NCI-H2107 treated with DMSO at 0.1 percent for 48 hours (cell line): ENCODE data around the gene NELFB.

Experiments
- DNase-seq: peaks from one replicate; lab custom pipeline; 2025; ENCODE audit not compliant: unreplicated experiment; lab: John Stamatoyannopoulos, UW

NELFB gene

DNA sequence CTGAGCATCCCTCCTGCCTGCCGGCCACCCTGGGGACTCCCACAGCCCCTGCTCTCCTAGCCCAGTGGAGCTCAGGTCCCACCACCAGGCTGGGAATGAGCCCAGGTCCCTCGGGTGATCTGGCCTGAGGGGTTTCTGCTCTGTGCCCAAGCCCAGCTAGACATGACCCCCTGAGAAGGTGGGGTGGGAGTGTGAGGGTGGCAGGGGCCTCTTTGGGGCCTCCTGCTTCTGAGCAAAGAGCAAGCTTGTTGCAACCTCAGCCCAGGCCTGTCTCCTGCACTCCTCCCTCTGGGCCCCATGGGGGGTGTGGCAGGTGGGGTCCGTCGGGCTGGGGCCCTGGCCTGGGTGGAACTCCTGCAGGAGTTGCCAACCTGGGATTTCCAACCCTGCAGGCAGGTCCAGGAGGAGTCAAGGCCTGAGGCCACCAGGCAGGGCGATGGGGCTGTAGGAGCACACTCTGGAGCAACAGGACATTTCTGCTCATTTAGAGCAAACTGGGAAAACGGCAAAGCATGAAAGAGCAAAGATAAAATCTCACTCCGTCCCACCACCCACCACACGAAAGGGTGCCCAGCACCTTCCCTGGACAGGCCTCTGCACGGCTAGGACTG lies 58.3 kb downstream of the NELFB start:
- DNase-seq, result no peak

DNA sequence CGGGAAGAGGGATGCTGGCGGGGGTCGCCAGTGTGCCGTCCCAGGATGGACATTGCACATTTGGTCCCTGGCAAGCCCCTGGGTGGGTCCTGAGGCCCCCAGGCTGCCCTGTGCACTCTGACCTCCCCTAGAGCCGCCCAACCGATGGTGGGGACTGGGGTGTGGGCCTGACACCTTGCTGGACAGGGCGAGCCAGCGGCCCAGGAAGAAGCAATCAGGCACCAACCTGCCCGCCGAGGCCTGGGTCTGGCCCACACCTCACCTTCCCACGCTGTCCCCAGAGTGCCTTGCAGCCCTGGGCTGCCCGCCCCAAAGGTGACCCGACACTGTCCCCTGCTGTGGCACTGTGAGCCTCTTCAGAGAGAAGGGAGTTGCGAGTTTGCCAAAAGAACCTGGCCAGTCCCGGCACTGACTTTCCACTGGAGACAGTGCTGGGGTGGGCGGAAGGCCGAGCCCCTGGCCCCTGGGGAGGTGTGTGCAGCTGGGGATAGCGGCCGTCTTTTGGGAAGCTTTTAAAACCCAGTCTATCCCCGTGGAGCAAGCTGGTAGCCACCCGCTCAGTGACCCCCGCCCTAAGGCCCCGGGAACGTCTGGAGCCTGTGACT lies 58.9 kb downstream of the NELFB start:
- no peak for DNase-seq

DNA sequence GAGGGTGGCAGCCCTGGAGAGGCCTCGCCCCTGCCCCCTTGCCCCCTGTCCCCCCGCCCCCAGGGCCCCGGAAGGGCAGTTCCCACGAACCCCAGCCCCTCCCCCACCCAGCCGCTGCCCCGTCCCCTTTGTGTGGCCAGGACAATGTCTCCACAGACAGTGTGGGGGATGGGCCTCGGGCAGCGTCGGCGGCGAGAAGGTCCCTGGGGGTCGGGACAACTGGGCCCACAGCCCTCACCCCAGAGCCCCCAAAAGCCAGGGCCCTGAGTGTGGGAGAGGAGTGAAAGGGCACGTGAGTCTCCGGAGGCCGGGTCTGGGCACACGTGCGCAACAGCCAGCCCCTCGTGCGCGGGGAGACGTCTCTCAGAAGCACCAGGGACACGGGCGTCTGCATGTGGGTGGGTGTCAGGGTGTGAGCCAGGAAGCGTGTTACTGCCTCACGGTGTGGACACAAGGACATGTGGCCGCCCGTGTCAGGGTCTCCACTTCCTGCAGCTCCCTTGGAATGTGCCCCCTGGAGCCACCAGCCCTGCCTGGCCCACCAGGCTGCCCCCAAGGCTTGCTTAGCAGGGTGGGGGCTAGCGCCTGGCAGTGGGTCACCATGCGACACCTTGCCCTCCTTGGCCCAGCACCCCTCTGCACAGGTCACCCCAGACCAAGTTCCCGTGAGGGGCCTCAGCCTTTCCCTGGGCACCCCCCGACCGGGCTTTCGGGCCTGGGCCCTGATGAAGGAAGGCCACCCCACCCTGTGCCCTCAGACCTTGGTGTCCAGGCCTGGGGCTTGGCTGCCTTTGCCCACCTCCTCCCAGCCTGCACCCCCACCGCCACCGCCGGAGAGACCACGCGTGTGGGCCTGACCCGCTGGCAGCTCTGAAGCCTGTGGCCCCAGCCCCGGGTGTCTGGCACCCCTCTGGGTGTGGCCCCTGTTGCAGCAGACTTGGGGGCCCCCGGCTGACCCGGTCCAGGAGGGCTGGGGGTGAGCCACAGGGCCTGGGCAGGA lies 59.7 kb downstream of the NELFB start:
- no peak for DNase-seq

DNA sequence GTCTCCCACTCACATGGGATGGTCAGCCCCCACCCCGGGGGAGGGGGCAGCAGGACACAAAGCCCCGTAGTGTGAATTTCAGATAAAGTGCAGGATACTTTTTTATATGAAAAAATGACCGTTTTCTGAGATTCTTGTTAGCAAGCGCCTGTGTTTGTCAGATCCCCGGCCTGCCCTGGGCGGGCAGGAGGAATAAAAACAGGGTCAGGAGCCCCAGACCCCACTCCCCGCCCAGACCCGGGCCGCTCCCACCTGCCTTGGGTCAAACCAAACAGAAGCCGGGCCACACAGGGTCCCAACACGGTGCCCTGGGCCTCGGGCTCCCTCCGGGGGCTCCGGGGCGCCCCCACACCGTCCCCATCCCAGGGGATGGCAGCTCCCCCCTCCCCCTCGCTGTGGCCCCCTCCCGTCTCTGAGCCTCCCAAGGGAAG lies 60.5 kb downstream of the NELFB start:
- DNase-seq, result no peak

DNA sequence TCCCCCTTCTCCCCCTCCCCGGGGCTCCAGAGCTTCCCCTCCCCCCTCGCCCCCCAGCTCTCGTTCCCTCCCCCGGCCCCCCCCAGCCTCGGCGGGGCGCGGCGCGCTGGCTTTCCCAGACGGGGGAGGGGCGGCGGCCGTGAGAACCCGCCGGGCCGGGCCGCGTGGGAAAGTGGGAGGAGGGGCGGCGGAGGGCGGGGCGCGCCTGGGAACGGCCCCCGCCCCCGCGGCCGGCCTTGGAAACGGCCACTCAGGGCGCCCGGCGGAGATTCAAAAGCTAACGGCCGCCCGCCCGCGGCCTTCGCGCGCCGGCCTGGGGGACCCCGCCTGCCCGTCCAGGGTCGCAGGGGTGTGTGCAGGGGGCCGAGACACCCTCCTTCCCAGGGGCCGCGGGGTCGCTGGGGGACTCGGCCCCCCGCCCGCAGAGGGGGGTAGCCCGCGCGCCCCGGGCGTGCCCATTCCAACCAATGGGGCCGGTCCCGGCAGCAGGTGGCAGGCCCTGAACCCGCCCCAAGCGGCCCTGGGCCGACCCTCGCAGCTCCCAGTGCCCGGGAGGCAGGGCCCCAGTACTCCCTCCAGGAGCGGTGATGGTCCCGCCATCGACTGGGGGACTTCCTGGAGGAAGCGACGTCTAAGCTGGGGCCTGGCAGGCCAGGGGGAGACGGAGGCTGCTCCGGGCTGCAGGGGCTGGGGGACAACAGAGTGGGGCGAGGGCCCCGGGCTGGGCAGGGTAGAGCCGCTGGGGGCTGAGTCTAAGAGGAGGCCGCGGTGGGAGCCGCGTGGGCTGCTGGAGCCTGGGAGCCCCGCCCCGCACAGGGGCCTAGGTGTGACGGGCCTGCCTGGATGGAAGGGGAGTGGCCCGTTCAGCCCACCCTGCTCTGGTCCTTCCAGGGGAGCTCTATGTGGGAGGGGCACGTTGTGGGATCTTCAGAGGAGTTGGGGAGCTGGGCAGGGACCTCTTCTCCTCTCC lies 61.2 kb downstream of the NELFB start:
- no peak for DNase-seq

DNA sequence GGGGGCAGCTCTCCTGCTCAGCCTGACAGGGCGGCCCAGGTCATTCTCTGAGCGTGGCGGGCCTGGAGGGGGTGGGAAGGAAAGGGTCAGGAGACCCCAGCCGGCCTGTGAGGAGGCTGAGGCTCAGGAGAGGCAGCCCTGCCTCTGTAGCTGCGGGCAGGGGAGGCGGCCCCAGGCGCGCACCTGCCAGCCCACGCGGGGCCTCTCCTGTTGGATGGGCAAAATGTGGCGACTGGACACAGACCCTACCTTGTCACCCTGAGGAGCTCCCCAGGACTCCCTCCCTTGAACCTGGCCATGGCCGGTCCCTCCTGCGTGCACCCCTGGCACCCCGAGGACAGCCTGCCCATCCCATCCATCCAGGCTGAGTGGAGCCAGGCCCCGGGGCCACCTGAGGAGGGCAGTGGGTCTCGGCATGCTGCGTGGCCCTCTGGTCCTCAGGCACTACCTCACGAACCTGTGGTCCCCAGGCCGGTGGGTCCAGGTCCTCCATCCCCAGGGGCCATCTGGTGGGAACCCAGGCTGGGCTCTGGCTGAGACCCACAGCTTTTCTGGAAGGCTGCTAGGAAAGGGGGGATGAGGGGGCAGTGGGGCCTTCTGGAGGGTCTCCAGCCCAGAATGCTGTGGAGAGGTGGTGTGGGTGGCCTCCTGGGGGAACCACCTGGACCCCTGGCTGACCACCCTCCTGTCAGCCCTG lies 62.0 kb downstream of the NELFB start:
- DNase-seq, result no peak

DNA sequence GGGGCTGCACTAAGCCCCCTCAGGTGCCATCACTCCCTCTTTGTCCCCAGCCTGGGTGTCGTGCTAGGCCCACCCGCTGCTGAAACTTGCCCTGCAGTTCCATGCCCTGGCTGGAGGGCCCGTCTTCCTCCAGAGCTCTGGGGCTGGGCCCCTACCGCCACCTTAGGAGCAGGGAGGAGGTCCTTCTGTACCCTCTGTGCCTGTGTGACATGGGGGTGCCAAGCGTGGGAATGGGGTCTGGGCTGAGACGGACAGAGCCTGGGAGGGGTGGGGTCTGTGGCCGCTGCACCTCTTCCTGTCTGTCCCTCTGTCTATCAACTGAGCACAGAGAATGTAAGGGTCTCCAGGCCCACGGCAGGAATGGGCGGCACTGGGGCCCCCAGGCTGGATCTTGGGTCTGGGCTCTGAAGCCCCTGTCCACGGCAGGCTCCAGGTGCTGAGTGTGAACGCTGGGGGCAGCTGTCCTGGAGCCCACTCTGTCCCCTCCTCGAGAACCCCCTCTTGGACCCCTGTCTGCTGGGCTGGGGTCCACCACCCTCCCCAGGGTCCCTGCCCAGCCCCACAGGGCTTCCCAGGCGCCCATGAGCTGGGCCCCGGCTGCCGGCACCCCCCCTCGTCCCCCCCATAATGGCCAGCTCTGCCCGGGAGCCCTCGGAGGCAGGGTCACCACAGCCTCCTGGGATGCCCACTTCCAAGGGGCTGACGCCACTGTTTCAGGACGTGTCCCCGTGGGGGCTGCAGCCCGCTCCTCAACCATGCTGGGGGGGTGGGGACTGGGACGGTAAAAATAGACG lies 62.8 kb downstream of the NELFB start:
- DNase-seq, result no peak

DNA sequence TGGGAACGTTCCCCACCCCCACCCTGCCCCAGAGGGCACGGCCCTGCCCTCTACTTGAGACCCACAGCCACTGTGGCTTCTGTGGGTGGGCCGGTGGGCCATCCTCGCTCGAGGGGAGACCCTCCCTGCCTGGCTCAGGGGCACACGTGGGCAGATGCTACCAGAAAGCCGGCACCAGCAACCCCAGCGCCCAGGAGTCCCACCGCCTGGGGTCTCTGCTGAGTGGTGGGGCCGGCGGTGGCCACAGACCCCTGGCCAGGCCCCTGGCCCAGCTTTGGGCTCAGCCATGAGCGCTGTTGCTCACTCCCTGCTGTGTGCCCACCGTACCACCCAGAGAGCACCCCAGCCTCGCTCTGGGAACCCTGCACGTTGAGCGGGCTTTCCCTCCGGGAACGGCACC lies 63.5 kb downstream of the NELFB start:
- DNase-seq, result no peak

DNA sequence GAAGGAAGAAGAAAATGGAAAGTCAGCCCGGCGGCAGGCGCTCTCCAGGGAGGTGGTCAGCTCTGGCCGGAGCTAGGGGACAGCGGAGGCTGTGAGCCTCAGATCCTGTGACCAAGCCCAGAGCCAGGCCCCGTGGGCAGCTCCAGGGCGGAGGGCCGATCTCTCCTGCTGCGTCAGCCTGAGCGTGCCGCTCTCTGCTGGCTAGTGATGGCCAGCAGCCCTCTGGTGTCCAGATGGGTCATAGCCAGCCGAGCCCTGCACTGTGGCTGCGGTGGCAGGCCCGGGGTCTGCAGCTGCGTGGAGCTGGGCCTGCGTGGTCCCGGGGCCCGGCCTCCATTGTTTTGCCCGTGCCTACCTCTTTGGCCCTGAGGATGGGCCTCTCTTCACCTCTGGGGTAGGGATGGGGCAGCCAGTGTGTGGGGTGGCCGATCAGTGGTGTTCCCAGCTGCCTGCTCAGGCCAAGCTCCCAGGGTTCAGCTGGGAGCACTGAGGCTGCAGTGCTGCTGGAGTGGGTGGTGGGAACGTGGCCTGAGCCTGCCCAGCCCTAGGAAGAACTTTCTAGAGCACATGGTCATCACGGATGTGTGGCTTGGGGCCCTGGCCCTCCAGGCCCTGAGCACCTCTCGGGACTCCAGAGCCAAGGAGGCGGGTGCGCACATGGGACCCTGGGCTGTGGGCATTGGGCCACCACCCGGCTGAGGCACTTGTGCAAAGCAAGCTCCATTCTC lies 64.0 kb downstream of the NELFB start:
- DNase-seq, result no peak

DNA sequence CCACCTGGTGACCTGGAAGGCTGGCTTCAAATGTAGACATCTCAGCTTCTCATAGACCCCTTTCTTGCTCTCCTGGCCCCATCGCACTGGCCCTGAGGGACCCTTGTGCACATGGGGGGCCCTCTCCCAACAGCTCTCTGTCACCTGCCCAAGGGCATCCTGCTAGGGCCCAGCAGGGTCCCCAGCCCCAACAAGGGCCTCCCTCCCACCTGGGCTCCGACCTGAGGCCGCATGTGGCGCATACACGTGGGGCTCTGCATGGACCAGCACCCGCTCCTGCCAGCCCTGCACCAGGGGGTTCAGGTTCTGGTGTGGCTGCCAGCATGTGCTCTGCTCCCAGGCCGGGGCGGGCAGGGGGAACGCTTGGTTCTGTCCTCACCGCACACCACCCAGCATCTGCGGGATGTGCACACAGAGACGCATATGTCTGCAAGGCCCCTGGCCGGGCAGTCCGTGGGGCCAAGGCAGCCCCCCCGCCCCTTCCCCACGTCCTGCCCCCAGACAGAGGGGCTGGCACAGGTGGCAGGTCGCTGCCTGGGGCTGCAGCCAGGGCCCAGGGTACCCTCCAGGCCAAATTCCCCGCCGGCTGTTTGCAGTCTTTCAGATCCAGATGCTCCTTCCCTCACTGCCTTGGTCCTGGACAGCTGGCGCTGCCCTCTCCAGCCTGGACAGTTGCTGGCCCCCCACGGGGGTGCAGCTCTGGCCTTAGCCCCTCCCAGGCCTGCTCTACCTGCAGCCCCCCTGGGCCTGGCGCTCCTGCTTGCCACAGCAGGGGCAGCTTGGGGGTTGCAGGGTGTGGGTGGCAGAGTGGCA lies 64.8 kb downstream of the NELFB start:
- no peak for DNase-seq

DNA sequence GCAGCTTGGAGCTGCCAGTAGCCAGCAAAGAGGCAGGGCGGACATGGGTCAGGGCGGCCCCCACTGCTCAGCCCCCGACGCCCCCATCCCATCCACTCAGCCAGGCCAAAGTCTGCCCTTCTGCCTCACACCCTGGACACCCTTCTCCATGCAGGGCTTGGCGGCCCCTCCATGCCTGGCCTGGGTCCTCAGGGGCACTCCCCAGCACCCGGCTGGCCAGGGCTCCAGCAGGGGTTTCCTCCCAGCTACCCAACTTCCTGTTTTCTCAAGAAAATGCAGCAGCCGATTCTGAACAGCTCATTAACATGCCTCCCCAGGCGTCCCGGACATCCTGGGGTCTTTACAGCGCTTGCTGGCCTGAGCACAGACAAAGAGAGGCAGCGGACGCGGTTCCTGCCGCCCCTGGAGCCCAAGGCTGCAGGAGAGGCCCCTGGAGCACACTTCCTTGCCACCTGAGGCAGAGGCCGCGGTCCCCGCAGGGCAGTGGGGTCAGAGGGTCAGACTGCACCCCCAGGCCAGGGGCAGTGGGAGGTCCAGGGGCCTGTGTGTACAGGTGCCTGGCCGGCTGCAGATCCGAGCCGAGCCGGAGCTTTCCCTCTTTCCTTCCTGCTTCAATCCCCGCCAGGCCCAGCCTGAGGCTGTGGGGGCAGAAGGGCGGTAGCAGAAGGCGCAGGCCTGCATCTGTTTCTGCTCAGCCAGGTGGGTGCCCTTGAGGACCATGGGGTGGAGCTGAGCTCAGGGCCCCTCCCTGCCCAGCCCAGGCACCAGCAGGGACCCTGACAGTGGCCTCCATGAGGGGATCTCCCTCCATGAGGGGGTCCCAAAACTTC lies 65.6 kb downstream of the NELFB start:
- DNase-seq, result no peak

DNA sequence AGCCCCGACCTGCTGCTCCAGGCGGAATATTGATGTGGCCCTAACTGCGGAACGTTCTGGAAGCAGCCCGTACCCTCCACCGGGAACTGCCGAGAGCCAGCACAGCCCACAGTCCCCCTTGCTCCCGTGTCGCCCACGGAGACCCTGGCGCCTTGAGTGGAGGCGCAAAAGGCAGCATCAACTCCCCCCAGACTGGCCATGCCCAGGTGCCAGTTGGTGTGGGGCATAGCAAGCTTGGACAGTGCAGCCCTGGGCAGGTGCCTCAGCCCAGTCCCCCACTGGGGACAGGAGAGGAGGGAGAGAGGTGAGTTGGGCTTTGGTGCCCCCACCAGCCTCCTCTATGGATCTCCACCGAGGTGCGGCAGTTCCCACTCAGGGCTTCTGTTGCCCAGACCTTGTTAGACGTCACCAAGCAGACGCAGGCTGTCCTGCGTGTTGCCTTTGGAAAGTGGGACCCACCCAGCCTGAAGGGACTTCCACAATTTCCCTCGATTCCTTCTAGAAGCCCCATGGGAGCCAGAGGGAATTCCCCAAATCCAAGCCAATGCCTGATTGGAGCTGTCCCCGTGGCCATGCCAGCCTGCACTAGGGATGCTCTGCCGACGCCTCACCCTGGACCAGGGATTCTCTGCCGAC lies 66.7 kb downstream of the NELFB start:
- no peak for DNase-seq
